UCSD-AML1 (cell line): ENCODE results near the gene THPO.

Experiments used
- DNase-seq: peaks from one replicate; lab custom pipeline; 2025; ENCODE audit not compliant: unreplicated experiment; lab: John Stamatoyannopoulos, UW

THPO gene

DNA sequence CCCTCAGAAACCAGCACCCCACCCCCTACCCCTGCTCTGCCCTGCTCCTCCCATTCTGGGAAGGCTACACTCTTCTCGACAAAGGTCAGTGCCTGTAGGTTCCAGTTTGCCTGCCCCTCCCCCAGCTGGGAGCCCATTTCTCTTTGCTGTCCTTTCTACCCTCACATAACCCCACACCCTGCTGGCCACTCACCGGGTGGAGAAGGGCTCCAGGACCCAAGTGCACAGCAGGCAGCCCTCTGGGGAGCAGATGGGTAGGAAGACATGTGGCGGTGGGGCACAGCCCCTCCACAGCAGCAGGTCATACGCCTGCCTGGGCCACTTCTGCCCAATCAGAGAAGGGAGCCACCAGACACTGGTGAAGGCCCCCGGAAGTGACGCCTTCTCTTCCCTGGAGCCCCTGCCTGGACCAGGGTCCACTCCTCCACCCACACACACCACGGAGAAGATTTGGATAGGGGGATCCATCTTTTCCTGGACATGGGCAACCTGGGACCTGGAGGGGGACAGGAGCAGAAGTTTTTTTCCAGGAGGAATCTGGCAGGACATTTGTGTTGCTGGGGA, at the start of gene THPO:
THPO (minus strand) TSS at position 326 of the 564 bp plus-strand sequence. CDS start 1,948 bp downstream, outside the sequence.
- DNase-seq: no peak

DNA sequence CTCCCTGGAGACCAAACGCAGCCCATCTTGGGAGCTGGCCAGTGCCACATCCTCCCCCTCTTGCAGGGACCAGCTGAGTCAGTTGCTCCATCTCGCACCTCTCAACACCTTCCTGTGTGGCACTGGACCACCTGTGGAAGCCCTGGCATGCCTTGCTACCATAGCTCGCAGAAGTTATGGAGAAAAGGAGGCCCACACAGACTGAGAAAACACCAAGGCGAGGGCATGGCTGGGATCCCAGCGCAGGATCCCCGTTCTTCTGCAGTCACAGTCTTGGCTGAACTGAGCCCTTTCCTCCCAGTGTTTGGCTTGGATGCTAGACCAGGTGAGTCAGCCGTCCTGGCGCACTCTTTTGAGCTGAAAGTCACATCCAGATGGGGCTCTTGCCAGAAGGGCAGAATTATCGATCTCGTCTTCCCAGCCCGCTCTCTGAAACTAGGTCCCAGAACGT, 48.7 kb upstream of the THPO start:
- no peak for DNase-seq

DNA sequence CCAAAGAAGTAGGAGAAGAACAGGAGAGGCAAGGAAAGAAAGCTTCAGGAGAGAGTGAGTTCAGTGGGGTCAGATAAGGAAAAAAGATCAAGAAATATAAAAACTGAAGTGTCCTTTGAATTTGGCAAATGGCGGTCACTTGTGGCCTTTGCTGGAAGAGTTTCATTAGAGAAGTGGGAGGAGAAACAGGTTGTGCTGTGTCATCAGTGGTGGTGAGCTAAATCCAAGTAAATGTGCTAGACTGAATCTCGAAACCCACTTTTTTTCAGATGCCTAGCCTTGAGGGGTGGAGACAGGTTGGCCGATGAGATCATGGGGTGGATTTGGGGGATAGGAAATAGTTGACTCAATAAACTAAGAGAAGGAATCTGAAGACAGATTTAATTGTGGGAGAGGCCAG, 45.6 kb upstream of the THPO start:
- DNase-seq: no peak

DNA sequence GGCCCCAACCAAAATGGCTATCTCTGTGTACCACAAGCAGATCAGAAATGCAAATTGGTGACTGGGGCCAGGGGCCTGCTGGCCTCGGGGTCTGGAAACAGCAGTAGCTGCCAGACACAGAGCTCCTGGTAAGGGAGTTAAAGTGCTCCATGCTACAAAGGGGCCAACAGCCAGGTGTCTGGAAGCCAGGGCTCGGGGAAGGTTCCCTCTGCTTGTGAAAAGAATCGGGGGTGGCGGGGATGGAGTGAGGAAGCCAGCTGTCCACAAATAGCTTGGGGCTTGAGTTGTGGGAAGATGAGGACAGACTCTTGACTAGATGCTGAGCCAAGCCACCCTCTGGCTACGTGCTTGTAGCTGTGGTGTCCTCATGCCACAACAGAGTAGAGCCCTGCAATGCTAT, 41.2 kb upstream of the THPO start:
- DNase-seq: no peak

DNA sequence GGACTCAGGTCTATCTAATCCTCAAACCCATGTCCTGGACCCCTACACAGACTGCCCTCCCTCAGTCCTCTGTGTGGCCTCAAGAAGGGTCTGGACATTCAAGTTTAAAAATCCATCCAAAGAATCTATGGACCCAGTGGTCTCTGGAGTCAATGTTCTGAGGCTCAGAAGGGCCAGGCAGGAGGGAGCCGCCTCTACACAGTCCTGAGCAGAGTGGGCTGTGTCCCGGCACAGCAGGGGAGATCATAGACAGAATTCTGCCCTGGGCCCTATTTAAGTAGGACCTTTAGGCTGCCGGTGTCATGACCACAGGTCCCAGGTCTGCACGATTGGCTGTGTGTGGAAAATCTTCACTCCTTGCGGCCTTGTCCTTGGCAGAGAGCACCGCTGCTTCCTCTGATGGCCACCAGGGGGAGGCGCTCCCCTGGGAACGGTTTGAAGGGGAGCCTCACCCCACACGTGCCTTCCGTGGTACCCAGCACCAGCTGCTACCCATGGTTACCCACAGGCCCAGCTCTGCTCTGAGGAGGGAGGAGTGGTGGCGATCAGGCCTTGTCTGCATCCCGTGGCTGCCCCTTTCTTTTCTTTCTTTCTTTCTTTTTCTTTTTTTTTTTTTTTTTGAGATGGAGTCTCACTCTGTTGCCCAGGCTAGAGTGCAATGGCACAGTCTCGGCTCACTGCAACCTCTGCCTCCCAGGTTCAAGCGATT, 39.8 kb upstream of the THPO start:
- peak; percentile 72 for DNase-seq

DNA sequence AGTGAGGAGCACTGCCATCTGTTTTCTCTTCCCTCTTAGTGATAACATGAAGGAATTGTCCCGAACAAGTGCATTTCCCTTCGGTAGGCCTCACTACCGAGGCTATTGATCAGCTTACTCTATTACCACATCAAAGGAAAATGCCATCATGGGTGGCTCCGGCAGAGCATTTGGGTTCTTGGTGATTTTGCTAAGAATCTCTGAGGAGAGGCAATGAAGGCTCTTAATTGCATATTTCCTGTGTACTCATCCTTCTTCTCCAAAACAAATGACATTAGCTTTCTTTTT, 37.1 kb upstream of the THPO start:
- no peak for DNase-seq

GRCh38 chr3:184414418-184415202, 36.6 kb upstream of the THPO start:
- DNase-seq: no peak

- no peak for DNase-seq
Observed at GRCh38 chr3:184409946-184410500, 32.0 kb upstream of the THPO start.

- DNase-seq: no peak
Observed at GRCh38 chr3:184409331-184409926, 31.4 kb upstream of the THPO start.

- DNase-seq: no peak
Observed at GRCh38 chr3:184405075-184406030, 27.3 kb upstream of the THPO start.

DNA sequence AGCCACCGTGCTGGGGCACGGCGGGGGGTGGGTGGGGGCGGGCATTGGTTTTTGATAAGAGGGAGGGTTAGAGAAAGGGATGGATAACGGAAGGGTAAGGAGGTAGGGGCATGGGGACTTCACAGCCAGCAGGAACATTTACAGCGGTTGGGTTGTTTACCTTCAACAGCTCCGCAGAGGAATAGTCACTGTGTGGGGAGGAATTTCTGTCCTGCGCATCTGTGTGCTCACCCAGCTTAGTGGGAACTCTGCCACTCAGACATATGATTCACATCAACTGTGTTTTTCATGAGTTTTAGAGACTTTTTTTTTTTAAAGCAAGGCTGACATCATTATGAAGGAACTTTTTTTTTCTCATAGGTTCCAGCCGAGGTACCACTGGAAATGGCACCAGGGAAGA, 21.4 kb upstream of the THPO start:
- DNase-seq: no peak

DNA sequence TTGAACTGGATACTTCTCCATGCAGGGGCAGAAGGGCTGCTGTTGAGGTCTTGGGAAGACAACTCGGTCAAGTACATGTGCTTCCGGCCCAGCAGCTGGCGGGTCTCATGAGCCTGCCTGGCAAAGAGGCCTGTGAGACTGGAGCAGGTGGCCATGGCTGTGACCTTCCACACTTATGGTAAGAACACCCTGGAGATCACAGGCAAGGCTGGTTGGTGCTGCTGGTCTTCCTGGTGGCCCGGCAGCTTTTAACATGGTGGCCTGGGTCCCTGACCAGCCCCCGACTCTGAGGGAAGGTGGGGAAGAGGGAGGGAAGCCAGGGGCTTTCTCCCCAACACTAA, 17.3 kb upstream of the THPO start:
- no peak for DNase-seq

DNA sequence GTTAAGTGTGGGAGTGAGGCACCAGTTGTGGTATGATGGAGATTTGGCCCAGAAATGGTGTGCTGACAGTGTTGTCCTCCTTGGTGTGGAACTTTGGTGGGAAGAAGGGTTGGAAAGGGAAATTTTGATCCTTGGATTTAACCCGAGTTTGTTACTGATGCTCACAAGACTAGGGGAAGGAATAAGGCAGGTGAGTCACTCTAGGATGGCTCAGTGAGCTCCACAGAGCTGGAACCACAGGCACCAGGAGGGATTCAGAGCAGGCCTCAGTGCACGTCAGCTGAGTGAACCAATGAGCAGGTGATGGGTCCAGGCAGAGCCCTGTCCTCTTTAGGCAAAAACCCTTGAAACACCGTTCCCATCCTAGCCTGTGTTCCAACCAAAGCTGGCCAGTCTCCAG, 13.3 kb upstream of the THPO start:
- no peak for DNase-seq

GRCh38 chr3:184389935-184390528, 12.0 kb upstream of the THPO start:
- DNase-seq: no peak

GRCh38 chr3:184389384-184389783, 11.4 kb upstream of the THPO start:
- DNase-seq: no peak

DNA sequence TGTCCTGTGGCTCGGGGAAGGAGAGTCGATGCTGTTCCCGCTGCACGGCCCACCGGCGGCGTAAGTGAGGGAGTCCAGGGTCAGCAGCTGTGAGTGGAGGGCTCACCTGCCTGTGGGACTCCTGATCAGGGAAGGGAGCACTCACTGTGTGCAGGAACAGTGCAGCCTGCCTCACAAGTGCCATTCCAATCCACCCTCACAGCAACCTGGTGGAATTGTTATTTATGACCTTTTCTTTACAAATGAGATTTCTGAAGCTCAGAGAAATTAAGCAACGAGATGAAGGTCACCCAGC, 10.9 kb upstream of the THPO start:
- DNase-seq: no peak

GRCh38 chr3:184388164-184388935, 10.3 kb upstream of the THPO start:
- no peak for DNase-seq

GRCh38 chr3:184387174-184387714, 9.2 kb upstream of the THPO start:
- DNase-seq: no peak

- no peak for DNase-seq
Observed at GRCh38 chr3:184386047-184386806, 8.2 kb upstream of the THPO start.
